PFSK-1 (cell line): Measurements from ENCODE around the gene UTP11.

Experiments used
- FOXP2 ChIP-seq: optimal IDR thresholded peaks from 2 replicates; pipeline ENCODE3; 2011; ENCODE audit warnings: borderline replicate concordance, control low read depth, inconsistent platforms; ENCODE audit not compliant: insufficient read depth; ENCODE audit errors: extremely low read length, extremely low read depth
- POLR2AphosphoS5 ChIP-seq: IDR thresholded peaks from 2 replicates; pipeline ENCODE4 v1.6.1; 2012; ENCODE audit warnings: low read depth, mild to moderate bottlenecking, control low read depth, low read length, moderate library complexity
- REST ChIP-seq, 2 experiments: IDR thresholded peaks; 2 replicates each; pipeline versions ENCODE4 v1.6.1 to v1.8.0; 2011 to 2012; ENCODE audit warnings: low read depth in 2 of 2, low read length in 2 of 2, control low read depth in 1 of 2, inconsistent platforms in 1 of 2, mild to moderate bottlenecking in 1 of 2, moderate library complexity in 1 of 2; ENCODE audit not compliant: insufficient read depth in 1 of 2
- SIN3A ChIP-seq: IDR thresholded peaks from 2 replicates; pipeline ENCODE4 v1.6.1; 2012; ENCODE audit warnings: mild to moderate bottlenecking, low read length, moderate library complexity, borderline replicate concordance; ENCODE audit not compliant: insufficient read depth
- TAF1 ChIP-seq: IDR thresholded peaks from 2 replicates; pipeline ENCODE4 v1.6.1; 2012; ENCODE audit warnings: low read length, control low read depth, borderline replicate concordance; ENCODE audit not compliant: insufficient read depth

Gene UTP11

GRCh38 chr1:38026592-38027200 is 14.2 kb downstream of the UTP11 start:
- TF ChIP-seq POLR2AphosphoS5 (no peak), TAF1 (no peak), SIN3A (no peak), FOXP2 (no peak), REST (IDR thresholded peaks at IDR 0.05; ENCODE audit: insufficient read depth in 1 of 2, low read depth in 2 of 2, low read length in 2 of 2) (no peak)

GRCh38 chr1:38027201-38028104 is 14.9 kb downstream of the UTP11 start:
- TF ChIP-seq REST (IDR thresholded peaks at IDR 0.05; ENCODE audit: insufficient read depth in 1 of 2, low read depth in 2 of 2, low read length in 2 of 2) (no peak), SIN3A (no peak), POLR2AphosphoS5 (no peak), TAF1 (no peak), FOXP2 (no peak)

- no peak for TF ChIP-seq POLR2AphosphoS5
- no peak for TF ChIP-seq TAF1
- TF ChIP-seq REST (IDR thresholded peaks at IDR 0.05; ENCODE audit: insufficient read depth in 1 of 2, low read depth in 2 of 2, low read length in 2 of 2), result no peak
- no peak for TF ChIP-seq FOXP2
- no peak for TF ChIP-seq SIN3A
These were observed 15.6 kb downstream of the UTP11 start for GRCh38 chr1:38028105-38028591.

GRCh38 chr1:38028671-38029070 is 16.1 kb downstream of the UTP11 start:
- no peak; the same call in 1 of the 2 replicates for TF ChIP-seq POLR2AphosphoS5
- no peak for TF ChIP-seq FOXP2
- TF ChIP-seq SIN3A, result no peak
- TF ChIP-seq REST (IDR thresholded peaks at IDR 0.05; ENCODE audit: insufficient read depth in 1 of 2, low read depth in 2 of 2, low read length in 2 of 2), result no peak
